SKM-1 treated with dmso at 0.1 percent for 144 hours (cell line): ENCODE results near the gene SYF2.
"Not testable (repeated sequence)": the region's sequence is repeated elsewhere in the genome, so short reads cannot be mapped to it uniquely, and the experiment has no call there.

ENCODE experiments used
- DNase-seq: peaks from one replicate; lab custom pipeline; 2025; ENCODE audit not compliant: unreplicated experiment; lab: John Stamatoyannopoulos, UW

SYF2 gene

DNA sequence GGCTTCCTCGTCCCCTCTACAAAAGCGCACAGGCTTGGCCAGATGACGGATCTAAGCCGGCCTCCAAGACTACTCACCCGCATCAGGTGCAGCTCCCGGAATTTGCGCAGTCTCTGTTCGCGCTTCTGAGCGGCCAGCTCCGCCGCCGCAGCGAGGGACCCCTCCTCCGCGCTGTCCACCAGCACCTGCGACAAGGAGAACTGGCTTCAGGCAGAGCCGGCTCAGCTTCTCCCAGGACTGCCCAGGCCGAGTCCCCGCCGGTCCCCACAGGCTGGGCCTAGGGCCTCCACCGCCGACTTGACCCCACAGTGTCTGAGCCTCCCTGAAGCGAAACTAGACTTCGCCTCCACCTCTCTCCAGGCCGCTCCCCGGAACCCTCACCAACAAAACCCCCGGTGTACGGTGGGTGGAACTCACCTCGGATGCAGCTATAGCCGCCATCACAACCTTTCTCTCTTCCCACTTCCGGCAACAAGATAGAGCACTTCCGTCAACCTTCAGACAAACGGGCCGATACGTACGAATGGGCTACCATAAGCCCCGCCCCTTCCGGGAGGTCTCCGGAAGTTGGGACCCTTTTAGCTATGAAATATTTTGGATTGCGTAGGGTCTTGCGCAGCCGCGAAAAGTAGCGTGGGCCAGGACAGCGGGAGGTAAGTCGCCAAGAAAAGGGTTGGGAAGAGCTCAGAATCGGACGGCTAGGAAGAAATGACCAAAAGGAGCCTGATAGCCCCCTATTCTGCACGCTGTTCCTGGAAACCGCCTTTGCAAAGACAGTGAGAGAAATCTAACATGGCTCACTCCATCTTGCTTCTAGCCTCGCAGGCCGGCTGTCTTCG lies at the start of gene SYF2:
SYF2 (minus strand) TSS at position 476 of the 839 bp plus-strand sequence; CDS start at position 441, 35 bp downstream.
- DNase-seq: peak; percentile 82

- not testable (repeated sequence) for DNase-seq
Measured at GRCh38 chr1:25279693-25280111, 47.4 kb upstream of the SYF2 start.

DNA sequence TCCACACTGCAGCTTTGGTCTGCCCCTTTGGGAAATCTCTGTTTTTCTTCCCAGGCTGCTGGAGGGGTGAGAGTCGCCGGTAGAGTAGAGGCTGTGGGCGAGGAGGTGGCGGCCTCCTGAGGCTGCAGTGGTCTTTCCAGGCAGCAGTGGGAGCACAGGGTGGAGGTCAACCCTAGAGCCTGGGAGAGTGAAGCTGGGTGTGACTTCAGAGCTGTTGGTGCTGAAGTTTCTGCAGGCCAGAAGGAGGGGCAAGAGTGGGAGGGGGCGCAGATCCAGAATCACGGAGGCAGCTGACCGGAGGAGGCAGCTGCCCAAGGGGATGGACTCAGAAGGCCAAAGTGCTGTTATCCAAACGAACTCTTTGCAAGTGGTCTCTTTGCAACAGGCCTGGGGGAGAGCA lies 46.5 kb upstream of the SYF2 start:
- DNase-seq: not testable (repeated sequence)

- DNase-seq: not testable (repeated sequence)
Measured at GRCh38 chr1:25278358-25278757, 46.1 kb upstream of the SYF2 start.

GRCh38 chr1:25277295-25277694 lies 45.0 kb upstream of the SYF2 start:
- DNase-seq: not testable (repeated sequence)

DNA sequence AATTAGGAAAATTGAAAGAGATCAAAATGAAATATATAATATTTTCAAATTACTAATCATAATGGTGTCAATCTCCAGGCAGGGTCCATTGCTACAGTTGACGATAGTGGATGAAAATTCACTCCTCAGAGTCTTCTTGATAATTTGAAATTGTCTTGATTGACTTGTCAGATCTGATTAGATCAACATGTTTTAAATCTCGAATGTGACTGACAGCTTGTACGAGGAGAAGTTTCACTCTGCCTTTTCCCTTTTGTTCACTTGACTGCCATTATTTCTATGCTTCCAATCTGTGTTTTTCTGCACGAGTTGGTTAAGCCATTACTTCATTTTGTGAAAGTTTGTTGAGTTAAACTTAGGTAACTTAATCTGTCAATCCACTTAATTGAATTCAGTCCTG lies 43.3 kb upstream of the SYF2 start:
- not testable (repeated sequence) for DNase-seq

- DNase-seq: not testable (repeated sequence)
Measured at GRCh38 chr1:25272238-25272637, 39.9 kb upstream of the SYF2 start, which contains the start of gene RHD. Gene RHD, plus strand, starts transcription at chr1:25272509. Its CDS starts 39 bp downstream, at chr1:25272548.

DNA sequence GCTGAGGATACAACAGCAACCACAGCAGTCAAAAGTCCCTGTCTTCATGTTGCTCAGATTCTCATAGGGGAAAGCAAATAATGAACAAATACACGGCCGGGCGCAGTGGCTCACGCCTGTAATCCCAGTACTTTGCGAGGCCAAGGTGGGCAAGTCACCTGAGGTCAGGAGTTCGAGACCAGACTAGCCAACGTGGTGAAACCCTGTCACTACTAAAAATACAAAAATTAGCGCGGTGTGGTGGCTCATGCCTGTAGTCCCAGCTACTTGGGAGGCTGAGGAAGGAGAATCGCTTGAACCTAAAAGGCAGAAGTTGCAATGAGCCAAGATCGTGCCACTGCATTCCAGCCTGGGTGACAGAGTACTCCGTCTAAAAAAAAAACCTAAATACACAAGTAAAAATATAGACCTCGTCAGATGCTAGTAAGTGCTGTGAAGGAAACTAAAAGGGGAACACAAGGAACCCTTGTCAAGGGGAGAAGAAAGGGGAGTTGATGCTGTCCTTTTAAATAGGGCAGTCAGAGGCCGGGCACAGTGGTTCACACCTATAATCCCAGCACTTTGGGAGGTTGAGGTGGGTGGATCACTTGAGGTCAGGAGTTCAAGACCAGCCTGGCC lies 36.0 kb upstream of the SYF2 start:
- not testable (repeated sequence) for DNase-seq

DNA sequence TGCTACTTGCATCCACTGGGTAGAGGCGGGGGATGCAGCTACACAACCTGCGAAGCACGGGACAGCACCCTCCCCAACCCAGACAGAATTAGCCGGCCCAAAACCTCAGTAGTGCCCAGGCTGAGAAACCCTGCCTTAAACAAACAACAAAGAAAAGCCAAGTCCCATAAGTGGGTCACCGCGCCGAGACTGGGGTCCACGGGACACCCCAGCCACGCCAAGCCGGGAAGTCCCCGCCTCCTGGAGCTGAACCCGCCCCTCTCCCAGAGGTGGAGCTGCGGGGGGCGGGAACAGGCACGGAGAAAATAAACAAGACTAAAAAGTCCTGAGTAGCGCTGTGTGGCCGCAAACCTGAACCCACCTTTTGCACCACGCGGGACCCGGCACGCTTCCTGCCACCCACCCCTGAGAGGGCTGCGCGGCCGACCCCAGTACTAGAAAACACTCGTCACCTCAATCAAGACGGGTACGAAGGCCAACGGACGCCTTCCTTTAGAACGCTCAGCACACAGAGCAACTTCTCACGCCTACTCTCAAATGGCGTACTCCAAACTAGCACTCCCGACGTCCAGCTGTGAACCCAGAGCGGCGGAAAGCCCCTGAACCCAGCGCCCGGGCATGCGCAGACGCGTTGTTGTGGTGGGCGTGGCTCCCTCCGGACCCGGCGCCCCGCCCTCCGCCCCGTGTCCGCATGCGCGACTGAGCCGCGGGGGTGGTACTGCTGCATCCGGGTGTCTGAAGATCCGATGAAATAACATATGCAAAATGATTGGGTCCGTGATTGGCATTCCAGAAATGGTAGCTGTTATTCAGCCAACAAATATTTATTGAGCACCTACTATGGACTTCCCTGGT lies 35.2 kb upstream of the SYF2 start:
- DNase-seq: peak; percentile 2

GRCh38 chr1:25266554-25267287 lies 34.4 kb upstream of the SYF2 start:
- not testable (repeated sequence) for DNase-seq

- DNase-seq: not testable (repeated sequence)
Measured at GRCh38 chr1:25260336-25260735, 28.0 kb upstream of the SYF2 start.

DNA sequence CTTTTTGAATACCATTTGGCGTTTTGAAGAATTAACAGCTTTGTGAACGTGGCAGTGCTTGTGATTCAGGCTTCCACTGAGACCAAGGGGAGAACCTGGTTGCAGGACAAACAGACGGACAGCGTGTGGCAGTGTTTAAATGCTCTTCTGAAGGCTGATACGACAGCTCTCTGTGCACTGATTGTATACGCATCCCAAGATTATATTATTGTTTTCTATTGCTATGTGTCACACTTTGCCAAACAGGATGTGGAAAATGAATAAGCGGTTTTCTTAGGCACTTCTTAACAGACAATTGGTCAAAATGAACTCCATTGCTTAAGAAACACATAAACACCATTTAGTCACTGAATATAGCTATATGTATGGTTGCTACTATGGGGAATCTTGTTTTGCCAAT lies 27.5 kb upstream of the SYF2 start:
- DNase-seq: not testable (repeated sequence)

DNA sequence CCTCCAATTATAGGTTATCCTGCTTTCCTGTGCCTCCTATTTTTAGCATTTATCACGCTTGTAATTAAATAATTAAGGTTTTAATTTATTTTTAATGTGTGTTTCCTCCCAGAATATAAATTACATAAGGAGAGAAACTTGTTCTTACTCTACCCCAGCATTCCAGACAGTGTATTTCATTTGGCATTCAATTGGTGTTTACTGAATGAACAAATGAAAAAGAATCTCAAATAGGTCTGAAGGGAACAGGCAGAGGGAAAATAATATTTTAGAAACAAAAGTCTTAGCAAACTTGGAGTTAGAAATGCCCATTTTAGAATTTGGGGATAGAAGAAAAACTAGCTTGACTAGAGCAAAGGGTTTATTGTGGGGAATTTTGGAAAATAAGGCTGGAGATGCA lies 24.9 kb upstream of the SYF2 start:
- DNase-seq: no peak

DNA sequence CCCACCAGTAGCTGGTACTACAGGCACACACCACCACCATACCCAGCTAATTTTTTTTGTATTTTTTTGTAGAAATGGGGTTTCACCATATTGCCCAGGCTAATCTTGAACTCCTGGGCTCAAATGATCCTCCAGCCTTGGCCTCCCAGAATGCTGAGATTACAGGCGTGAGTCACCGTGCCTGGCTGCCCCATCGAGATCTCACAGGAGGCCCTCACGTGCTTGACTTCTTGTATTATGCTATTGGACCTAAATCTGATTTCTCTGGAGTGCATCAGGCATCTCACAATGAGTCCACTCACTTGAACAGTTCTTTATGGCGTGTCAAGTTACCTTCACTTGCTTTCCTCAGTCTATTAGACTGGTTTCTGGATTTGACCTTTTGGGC lies 24.3 kb upstream of the SYF2 start:
- no peak for DNase-seq

DNA sequence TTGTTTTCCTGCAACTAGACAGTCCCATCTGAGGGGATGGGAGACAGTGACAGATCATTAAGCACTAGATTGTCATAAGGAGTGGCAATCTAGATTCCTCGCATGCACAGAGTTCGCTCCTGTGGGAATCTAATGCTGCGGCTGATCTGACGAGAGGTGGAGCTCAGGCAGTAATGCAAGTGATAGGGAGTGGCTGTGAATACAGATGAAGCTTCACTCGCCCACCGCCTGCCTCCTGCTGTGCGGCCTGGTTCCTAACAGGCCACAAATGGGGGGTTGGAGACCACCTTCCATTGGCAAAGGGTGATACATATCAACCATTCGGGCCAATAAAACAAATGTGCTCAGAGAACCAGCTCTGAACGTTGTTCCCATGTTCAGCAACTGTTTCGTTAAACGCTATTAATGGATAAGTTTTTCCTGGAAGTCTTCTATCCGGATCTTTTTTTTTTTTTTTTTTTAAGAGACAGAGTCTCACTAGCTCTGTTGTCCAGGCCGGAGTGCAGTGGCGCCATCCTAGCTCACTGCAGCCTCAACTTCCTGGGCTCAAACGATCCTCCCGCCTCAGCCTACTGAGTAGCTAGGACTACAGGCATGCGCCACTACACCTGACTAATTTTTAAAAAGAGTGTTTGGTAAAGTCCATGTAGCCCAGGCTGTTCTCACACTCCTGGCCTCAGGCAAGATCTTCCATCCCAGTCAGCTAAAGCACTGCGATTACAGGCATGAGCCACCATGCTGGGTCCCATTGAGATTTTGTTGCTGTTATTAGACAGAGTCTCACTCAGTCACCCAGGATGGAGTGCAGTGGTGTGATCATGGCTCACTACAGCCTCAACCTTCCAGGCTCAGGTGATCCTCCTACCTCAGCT lies 23.6 kb upstream of the SYF2 start:
- DNase-seq: no peak

DNA sequence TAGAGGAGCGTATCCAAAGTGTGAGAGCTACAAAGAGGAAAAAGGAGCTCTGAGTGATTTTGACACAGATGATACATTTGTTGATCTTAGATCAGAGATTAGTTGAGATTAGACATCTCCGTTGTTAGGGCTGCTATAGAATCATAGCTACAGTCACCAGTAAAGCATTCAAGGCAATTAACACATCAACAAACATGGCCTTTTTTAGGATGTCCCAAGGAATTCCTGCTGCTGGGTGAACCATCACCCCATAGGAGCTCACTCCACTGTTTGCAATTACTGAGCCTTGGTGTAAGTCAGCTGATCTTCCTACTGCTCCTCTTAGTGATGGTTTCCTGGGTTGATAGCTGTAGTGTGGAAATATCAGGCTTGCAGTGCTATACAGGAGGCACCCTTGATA lies 21.6 kb upstream of the SYF2 start:
- DNase-seq: no peak

- DNase-seq: no peak
Measured at GRCh38 chr1:25247829-25248754, 15.8 kb upstream of the SYF2 start.

- DNase-seq: peak; percentile 96
Measured at GRCh38 chr1:25247024-25247828, 14.9 kb upstream of the SYF2 start, which contains the start of gene RSRP1. Gene RSRP1, minus strand, starts transcription at chr1:25247454. Its CDS starts 491 bp downstream, at chr1:25246963.
